Measurements from ENCODE around the gene S100Z.

S100Z gene

GRCh38 chr5:76927961-76928360, 78.1 kb downstream of the S100Z start:
- TF ChIP-seq EZH2phosphoT487 (conservative IDR thresholded peaks at IDR 0.05; ENCODE audit: low read length) = no peak
- no peak for TF ChIP-seq CTCF (IDR thresholded peaks at IDR 0.05; ENCODE audit: insufficient read depth, low read length, poor library complexity, severe bottlenecking)
- Histone ChIP-seq H2AFZ (ENCODE audit: low read depth, low read length, severe bottlenecking) (no peak overlapping the region), H3K79me2 (ENCODE audit: insufficient read depth, low read length) (no peaks in the 10 kb centered on the region; the same call in none of the 2 replicates), H3K36me3 (ENCODE audit: low read length) (no peaks in the 10 kb centered on the region), H3K27me3 (ENCODE audit: low read length) (no peaks in the 10 kb centered on the region), H3F3A (ENCODE audit: insufficient read depth) (no peaks in the 10 kb centered on the region), H3K9me2 (replicated peaks; ENCODE audit: insufficient read depth, low read length) (no peaks in the 10 kb centered on the region), H3K4me2 (ENCODE audit: low read depth, low read length, poor library complexity, severe bottlenecking) (no peak overlapping the region), H3K4me3 (ENCODE audit: insufficient read depth, low read length, poor library complexity, severe bottlenecking) (no peak overlapping the region), H4K20me1 (ENCODE audit: low read depth, low read length) (no peaks in the 10 kb centered on the region), H3K9ac (ENCODE audit: low read length) (no peak overlapping the region), H3K9me3 (ENCODE audit: insufficient read depth, low read length) (no peaks in the 10 kb centered on the region), H3K27ac (ENCODE audit: low read depth, low read length) (no peak overlapping the region)

- TF ChIP-seq EZH2phosphoT487 (conservative IDR thresholded peaks at IDR 0.05; ENCODE audit: low read length) = no peak
- H3F3A ChIP-seq (ENCODE audit: insufficient read depth) = no peaks in the 10 kb centered on the region
- H3K79me2 ChIP-seq (ENCODE audit: insufficient read depth, low read length) = no peaks in the 10 kb centered on the region; the same call in 1 of the 2 replicates
- no peak overlapping the region for H3K9ac ChIP-seq (ENCODE audit: low read length)
- no peak overlapping the region for H2AFZ ChIP-seq (ENCODE audit: low read depth, low read length, severe bottlenecking)
- H3K9me2 ChIP-seq (replicated peaks; ENCODE audit: insufficient read depth, low read length) = no peaks in the 10 kb centered on the region
- no peaks in the 10 kb centered on the region for H3K9me3 ChIP-seq (ENCODE audit: insufficient read depth, low read length)
- H3K27ac ChIP-seq (ENCODE audit: low read depth, low read length) = no peak overlapping the region
- H3K27me3 ChIP-seq (ENCODE audit: low read length) = no peaks in the 10 kb centered on the region
- H3K4me3 ChIP-seq (ENCODE audit: insufficient read depth, low read length, poor library complexity, severe bottlenecking) = no peak overlapping the region
- no peaks in the 10 kb centered on the region for H4K20me1 ChIP-seq (ENCODE audit: low read depth, low read length)
- H3K36me3 ChIP-seq (ENCODE audit: low read length) = no peaks in the 10 kb centered on the region
- no peak overlapping the region for H3K4me2 ChIP-seq (ENCODE audit: low read depth, low read length, poor library complexity, severe bottlenecking)
Observed at GRCh38 chr5:76930083-76930482, 80.3 kb downstream of the S100Z start.

GRCh38 chr5:76938177-76938576, 88.4 kb downstream of the S100Z start:
- no peaks in the 10 kb centered on the region for H4K20me1 ChIP-seq (ENCODE audit: low read depth, low read length)
- H3K36me3 ChIP-seq (ENCODE audit: low read length) = no peaks in the 10 kb centered on the region
- no peaks in the 10 kb centered on the region for H3K9me2 ChIP-seq (replicated peaks; ENCODE audit: insufficient read depth, low read length)
- no peak overlapping the region for H2AFZ ChIP-seq (ENCODE audit: low read depth, low read length, severe bottlenecking)
- no peaks in the 10 kb centered on the region for H3F3A ChIP-seq (ENCODE audit: insufficient read depth)
- H3K27me3 ChIP-seq (ENCODE audit: low read length) = no peaks in the 10 kb centered on the region
- no peak overlapping the region for H3K9ac ChIP-seq (ENCODE audit: low read length)
- H3K4me3 ChIP-seq (ENCODE audit: insufficient read depth, low read length, poor library complexity, severe bottlenecking) = no peak overlapping the region
- H3K79me2 ChIP-seq (ENCODE audit: insufficient read depth, low read length) = no peaks in the 10 kb centered on the region
- no peaks in the 10 kb centered on the region for H3K9me3 ChIP-seq (ENCODE audit: insufficient read depth, low read length)
- H3K4me2 ChIP-seq (ENCODE audit: low read depth, low read length, poor library complexity, severe bottlenecking) = no peak overlapping the region
- TF ChIP-seq EZH2phosphoT487 (conservative IDR thresholded peaks at IDR 0.05; ENCODE audit: low read length) (no peak), CTCF (IDR thresholded peaks at IDR 0.05; ENCODE audit: insufficient read depth, low read length, poor library complexity, severe bottlenecking) (no peak)
- H3K27ac ChIP-seq (ENCODE audit: low read depth, low read length) = no peak overlapping the region

GRCh38 chr5:76941000-76941399, 91.2 kb downstream of the S100Z start:
- no peak overlapping the region for H3K27ac ChIP-seq (ENCODE audit: low read depth, low read length)
- no peak overlapping the region for H2AFZ ChIP-seq (ENCODE audit: low read depth, low read length, severe bottlenecking)
- H3K79me2 ChIP-seq (ENCODE audit: insufficient read depth, low read length) = peaks cover 3% of the 10 kb centered on the region; the same call in 1 of the 2 replicates
- no peaks in the 10 kb centered on the region for H3K9me3 ChIP-seq (ENCODE audit: insufficient read depth, low read length)
- 0 out of 2 replicates have a peak, but pooled peaks cover 1% of the 10 kb centered on the region for H3K36me3 ChIP-seq (ENCODE audit: low read length)
- H3F3A ChIP-seq (ENCODE audit: insufficient read depth) = no peaks in the 10 kb centered on the region
- TF ChIP-seq CTCF (IDR thresholded peaks at IDR 0.05; ENCODE audit: insufficient read depth, low read length, poor library complexity, severe bottlenecking) = no peak
- no peak for TF ChIP-seq EZH2phosphoT487 (conservative IDR thresholded peaks at IDR 0.05; ENCODE audit: low read length)
- no peaks in the 10 kb centered on the region for H4K20me1 ChIP-seq (ENCODE audit: low read depth, low read length)
- H3K27me3 ChIP-seq (ENCODE audit: low read length) = no peaks in the 10 kb centered on the region
- no peak overlapping the region for H3K4me2 ChIP-seq (ENCODE audit: low read depth, low read length, poor library complexity, severe bottlenecking)
- no peak overlapping the region for H3K9ac ChIP-seq (ENCODE audit: low read length)
- H3K9me2 ChIP-seq (replicated peaks; ENCODE audit: insufficient read depth, low read length) = no peaks in the 10 kb centered on the region
- H3K4me3 ChIP-seq (ENCODE audit: insufficient read depth, low read length, poor library complexity, severe bottlenecking) = no peak overlapping the region

Measured in SU-DHL-6 (cell line).